Measurements from ENCODE around the gene CDK14. TPM values are rescaled to one million over a fixed set of nuclear protein-coding genes. Genes with fewer than 3 reads are reported as not detected.

CDK14 gene
- total RNA-seq, 2 donors from 2014 or later, result 45.3 to 53.8 TPM

DNA sequence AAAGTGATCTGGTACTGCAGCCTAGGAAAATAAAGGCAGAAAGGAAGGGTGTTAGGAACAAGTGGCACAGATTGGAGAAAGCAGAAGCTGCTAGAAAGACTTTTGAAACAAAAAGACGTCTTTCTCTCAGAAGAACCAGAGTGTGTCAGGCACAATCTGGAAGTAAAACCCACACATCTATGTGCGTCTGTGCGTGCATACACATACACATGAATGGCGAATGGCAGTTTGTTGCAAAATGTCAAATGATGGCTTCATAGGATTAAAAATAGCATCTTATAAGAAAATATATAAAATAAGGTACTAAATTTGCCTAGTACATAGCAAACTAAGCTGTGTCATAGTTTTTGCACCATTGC lies 246.3 kb downstream of the CDK14 start:
- intact Hi-C loops (cut with DNase I), result no loop called here
- no peak for DNase-seq (ENCODE audit: low spot score)

DNA sequence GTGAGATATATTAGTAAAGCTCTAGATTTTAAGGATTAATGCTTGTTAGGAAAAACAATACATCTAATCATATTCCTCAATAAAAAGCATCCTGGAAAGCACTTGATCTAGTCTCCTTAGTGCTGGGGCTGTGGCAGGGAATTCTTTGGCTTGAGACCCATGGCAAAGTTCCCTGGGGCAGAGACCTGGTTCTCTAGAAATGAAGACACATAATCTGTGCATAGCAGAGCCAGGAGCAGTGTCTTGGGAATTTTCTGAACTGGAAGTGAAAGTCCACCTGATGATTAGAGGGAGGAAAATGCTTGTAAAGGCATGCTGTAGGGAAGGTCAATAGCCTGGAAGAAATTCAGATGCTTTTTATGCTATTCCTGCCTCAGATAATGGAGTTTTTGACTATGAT lies 247.4 kb downstream of the CDK14 start:
- intact Hi-C loops (cut with DNase I), result no loop called here
- DNase-seq (ENCODE audit: low spot score), result no peak

DNA sequence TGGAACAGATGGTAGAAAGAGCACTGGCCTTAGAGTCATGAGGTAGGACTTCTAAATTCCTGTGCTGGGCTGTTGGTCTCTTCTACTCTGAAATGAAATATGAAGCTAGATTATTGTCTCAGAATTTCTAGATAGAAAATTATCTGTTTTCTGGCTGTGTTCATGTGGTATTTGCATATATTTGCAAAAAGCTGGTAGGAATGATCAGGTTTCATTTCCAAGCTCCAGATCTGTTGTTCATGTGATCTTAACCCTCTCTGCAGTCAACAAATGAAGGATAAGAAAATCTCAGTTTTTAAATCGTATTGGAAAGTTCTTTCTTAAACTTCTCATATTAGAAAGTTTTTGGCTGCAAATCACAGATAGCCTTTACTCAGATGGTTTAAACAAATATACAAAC lies 248.3 kb downstream of the CDK14 start:
- DNase-seq (ENCODE audit: low spot score), result no peak
- intact Hi-C loops (cut with DNase I), result no loop called here

DNA sequence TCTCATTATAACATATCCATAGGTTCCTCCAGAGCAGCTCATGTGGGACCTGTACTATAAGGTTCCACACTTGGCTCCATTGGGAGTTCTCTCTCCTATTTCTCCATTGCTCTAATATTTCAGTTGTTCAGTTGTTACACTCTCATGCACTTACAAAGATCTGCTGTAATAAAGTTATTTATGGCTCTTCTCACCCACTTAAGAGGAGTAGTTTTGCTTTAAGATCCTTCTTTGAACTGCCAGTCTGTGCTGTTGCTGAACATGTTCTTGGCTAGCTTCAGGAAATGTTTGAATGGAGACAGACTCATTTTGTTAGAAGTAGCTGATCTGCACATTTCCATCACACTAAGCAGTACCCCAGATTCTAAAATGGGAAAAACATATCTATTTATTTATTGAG lies 250.1 kb downstream of the CDK14 start:
- no peak for DNase-seq (ENCODE audit: low spot score)
- intact Hi-C loops (cut with DNase I), result no loop called here

DNA sequence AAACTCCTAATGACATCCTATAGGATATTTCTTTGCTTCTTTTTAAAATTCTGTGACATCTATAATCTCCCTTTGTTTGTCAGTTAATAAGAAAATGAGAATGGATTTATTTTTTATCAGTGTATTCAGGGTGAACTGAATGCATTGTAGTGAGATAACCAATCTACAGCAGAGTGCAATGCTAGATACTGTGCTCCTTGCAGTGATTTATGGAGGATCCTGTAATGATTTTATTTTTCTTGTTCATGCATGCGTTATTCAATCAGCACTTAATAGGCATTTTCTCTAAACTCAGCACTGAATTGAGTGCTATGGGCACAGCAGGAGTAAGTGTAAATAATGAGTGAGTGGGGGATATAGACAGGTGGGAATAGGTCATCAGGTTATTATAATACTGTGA lies 253.9 kb downstream of the CDK14 start:
- intact Hi-C loops (cut with DNase I), result no loop called here
- no peak for DNase-seq (ENCODE audit: low spot score)

DNA sequence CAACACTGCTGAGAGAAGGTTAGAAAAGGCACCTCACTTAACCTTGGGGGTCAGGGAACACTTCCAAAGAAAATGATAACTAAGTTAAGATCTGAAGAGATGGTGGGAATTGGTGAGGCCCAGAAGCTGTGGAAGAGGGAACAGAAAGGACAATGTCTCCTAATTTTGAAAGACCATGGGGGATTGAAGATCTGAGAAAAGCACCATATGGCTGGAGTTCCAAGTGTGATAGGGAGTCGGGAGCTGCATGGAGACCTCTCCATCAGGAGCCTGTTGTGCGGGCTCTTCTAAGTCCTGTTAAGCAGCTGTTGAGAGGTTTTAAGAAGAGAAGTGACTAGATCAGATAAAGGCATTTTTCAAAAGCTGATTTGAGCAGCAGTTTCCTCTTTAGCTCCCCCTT lies 254.3 kb downstream of the CDK14 start:
- intact Hi-C loops (cut with DNase I), result no loop called here

DNA sequence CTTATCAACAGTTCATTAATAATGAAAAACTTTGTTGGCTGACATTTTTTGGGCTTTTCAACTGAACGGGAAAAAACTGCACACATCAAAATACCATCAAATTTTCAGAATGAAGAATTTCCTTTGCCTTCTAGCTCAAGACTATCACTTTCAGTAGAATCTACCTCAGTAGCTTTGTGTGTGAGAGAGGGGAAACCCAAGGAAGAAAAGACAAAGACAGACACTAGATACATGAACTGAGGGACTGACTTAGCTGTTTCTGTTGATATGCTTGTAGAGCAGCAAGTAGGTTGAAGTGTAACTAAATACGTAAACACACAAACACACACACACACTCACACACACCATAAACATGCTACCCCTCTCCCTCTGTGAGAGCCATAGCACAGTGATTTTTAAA lies 257.1 kb downstream of the CDK14 start:
- intact Hi-C loops (cut with DNase I), result no loop called here
- no peak for DNase-seq (ENCODE audit: low spot score)

More for the DNA sequence above, 254.3 kb downstream of the CDK14 start:
- no peak for DNase-seq (ENCODE audit: low spot score)

DNA sequence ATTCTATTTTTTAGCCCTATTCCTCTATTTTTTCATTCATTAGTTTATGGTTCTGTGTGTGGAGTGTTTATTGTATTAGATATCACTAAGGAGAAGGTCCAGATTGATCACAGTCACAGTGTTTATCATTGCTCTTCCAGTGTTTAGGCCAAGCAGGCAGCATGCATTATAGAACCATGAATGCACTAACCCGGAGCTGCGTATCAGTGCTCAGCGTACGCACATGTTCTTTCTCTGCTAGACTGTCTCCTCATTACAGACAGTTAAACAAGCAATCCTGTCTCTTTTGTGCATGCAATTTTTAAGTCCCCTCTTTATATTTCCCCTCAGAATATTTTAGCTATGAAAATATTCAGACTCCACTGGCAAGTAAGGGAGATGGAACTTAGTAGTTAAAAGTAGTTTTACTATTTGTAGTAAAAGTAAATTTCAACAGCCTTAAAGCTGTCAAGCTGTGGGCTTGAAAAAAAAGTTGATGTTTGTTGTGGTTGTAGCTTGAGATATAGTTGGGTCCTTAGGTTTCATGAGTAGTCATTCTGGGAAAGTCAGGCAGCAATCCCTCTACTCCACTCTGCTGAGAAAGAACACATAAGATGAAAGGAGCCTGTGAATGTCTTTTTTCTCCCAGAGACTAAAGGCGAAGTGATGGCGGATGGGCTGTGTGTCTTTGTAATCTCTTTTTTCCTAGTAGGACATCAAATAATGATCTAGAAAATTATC lies 260.4 kb downstream of the CDK14 start:
- intact Hi-C loops (cut with DNase I), result no loop called here
- DNase-seq (ENCODE audit: low spot score), result no peak

DNA sequence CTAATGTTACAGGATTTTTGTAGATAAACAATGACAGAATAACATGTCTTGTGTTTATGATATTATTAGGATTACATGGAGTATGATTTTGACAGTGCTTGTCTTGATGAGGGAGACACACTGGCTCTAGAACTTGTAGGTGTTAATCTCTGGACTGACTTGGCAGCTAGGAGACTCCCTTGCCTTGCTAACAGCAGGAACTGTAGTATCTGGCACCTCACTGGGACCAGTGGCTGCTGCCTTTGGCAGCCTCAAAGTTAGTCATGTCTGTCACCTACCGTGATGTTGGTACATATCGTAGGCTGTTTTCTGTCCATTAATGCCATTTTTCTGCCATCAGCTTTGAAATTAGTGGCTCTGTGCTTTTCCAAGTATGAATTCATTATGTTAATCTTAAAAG lies 261.5 kb downstream of the CDK14 start:
- intact Hi-C loops (cut with DNase I), result no loop called here
- no peak for DNase-seq (ENCODE audit: low spot score)

DNA sequence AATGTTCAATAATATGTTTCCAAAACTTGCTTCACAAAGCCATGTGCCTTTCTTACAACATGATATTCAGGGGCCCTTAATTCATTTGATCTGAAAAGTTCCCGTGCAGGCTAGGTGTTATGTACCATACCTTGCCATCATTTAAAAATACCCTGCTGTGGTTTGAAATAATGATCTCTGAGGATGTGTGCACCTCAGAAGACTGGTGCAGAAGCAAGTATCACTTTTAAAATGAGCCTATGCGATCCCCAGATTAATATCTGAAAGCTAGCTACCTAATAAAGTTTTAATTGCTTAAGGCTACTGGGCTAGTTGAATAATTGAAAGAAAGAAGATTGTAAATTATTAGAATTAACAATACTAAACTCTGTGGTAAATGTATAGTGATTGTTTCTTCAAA lies 262.4 kb downstream of the CDK14 start:
- no peak for DNase-seq (ENCODE audit: low spot score)
- intact Hi-C loops (cut with DNase I), result no loop called here

GRCh38 chr7:90859521-90859920 lies 263.4 kb downstream of the CDK14 start:
- intact Hi-C loops (cut with DNase I), result no loop called here
- DNase-seq (ENCODE audit: low spot score), result no peak

- intact Hi-C loops (cut with DNase I), result no loop called here
- DNase-seq (ENCODE audit: low spot score), result no peak
Observed at GRCh38 chr7:90864088-90864487, 268.0 kb downstream of the CDK14 start.

GRCh38 chr7:90869335-90869734 lies 273.2 kb downstream of the CDK14 start:
- no peak for DNase-seq (ENCODE audit: low spot score)
- intact Hi-C loops (cut with DNase I), result no loop called here

- DNase-seq (ENCODE audit: low spot score), result no peak
- intact Hi-C loops (cut with DNase I), result no loop called here
Observed at GRCh38 chr7:90876701-90877100, 280.6 kb downstream of the CDK14 start.

DNA sequence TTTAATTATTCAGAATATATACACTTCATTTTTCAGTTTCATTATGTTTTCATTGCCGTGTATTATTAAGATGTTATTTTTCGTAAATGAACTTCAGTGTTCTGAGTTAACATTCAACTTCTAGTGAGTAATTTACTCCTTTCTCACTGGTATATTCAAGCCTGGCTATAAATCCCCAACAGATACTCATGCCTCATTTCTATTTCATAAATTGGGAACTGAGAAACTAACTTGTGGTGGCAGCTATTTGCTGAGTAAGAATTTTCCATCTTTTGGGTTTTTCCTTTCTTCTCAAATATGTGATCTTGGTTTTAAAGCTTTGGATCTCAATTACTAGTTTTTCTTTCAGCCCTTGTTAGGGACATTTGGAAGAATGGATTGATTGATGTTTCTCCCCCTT lies 281.1 kb downstream of the CDK14 start:
- intact Hi-C loops (cut with DNase I), result no loop called here
- no peak for DNase-seq (ENCODE audit: low spot score)

GRCh38 chr7:90879924-90880323 lies 283.8 kb downstream of the CDK14 start:
- intact Hi-C loops (cut with DNase I), result no loop called here
- DNase-seq (ENCODE audit: low spot score), result no peak

DNA sequence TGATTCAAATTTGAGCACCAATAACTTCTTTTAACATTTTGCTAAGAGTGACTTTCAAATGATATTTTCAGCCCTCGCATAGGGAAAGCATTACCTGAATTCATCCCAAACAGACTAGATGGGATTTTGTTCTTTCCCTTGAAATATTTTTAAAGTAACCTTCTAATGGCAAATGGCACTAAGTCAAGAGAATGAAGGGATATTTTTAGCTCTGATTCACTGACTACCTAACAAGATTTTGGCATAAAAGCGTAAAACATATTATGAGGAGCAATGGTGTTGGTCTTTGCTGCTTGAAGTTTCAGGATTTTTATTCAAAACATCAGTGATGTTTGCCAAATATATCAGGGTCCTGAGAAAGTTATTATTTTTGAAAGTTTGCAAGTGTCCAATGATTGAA lies 290.3 kb downstream of the CDK14 start:
- intact Hi-C loops (cut with DNase I), result no loop called here
- no peak for DNase-seq (ENCODE audit: low spot score)

- intact Hi-C loops (cut with DNase I), result no loop called here
- no peak for DNase-seq (ENCODE audit: low spot score)
Observed at GRCh38 chr7:90889210-90889609, 293.1 kb downstream of the CDK14 start.

- intact Hi-C loops (cut with DNase I), result no loop called here
- DNase-seq (ENCODE audit: low spot score), result no peak
Observed at GRCh38 chr7:90889644-90890043, 293.5 kb downstream of the CDK14 start.

DNA sequence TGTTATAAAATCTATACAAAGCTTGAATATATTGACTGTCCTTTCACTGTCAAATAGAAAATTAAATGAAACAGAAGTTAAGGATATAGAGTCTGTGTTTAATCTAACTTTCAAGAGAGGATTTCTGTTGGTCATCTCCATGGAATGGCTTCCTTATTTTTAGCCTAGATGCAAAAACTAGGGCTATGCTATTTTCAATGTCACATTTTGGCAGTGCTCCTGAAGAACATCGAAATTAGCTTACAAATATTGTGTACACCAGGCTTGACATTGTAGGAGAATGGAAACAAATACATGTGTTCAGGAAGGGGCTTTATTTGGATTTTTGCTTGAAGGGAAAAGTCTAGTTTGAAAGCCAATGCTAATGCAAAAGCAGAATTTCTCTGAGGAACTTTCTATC lies 295.4 kb downstream of the CDK14 start:
- intact Hi-C loops (cut with DNase I), result no loop called here
- DNase-seq (ENCODE audit: low spot score), result no peak

DNA sequence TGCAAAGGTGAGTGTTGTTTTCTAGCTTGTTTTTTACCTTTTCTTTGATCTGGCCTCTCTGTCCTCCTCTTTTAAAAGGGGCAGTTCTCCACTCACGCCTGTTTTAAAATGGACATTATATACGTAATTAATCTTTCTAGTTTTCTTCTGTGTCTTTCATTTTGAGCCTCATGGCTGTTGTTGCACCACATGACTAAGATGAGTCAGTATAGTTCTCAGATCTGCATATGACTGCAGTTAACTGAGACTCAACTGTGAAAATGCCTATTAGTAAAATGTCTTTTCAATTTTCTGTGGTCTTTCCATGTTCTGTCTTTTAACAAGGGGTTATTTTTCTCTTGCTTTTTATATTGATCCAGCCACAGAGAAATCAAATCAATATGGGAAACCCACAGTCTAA lies 296.1 kb downstream of the CDK14 start:
- intact Hi-C loops (cut with DNase I), result no loop called here
- DNase-seq (ENCODE audit: low spot score), result no peak

DNA sequence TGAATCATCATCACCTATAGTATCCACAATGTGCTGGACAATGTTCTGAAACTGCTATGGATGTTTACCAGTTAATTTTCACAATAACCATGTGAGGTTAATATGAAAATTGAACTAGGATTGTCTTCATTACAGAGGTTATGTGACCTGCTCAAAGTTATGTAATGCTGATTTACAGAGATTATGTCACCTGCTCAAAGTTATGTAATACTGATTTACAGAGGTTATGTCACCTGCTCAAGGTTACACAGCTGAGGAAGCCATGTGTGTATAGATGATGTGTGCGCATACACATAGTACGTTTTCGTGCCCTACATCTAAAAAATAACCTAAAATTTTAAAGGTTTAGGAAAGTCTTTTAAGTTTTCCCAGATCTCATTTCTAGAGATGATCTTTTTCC lies 298.0 kb downstream of the CDK14 start:
- DNase-seq (ENCODE audit: low spot score), result no peak
- intact Hi-C loops (cut with DNase I), result no loop called here

Measured in posterior vena cava (tissue), 2 donors.